Hindlimb muscle (tissue), 1 donor: Measurements from ENCODE around the gene TRIM44. TPM values are rescaled to one million over a fixed set of nuclear protein-coding genes. Genes with fewer than 3 reads are reported as not detected.
A peak's percentile ranks its signal among the peaks of the same experiment; 100 is the strongest.
"Not testable (repeated sequence)": the region's sequence is repeated elsewhere in the genome, so short reads cannot be mapped to it uniquely, and the experiment has no call there.

Source experiments
- DNase-seq: peaks from one replicate; pipeline ENCODE4 v3.0.0-alpha.2; 2013
- polyA plus RNA-seq: library from polyadenylated mRNA; unstranded; fragments of 120-200 nt; gene quantifications from one replicate; pipeline ENCODE4 v1.2.1, GENCODE V29; 2013; ENCODE audit not compliant: insufficient read length

Gene TRIM44
- polyA plus RNA-seq, 1 donor = 38.9 TPM

DNA sequence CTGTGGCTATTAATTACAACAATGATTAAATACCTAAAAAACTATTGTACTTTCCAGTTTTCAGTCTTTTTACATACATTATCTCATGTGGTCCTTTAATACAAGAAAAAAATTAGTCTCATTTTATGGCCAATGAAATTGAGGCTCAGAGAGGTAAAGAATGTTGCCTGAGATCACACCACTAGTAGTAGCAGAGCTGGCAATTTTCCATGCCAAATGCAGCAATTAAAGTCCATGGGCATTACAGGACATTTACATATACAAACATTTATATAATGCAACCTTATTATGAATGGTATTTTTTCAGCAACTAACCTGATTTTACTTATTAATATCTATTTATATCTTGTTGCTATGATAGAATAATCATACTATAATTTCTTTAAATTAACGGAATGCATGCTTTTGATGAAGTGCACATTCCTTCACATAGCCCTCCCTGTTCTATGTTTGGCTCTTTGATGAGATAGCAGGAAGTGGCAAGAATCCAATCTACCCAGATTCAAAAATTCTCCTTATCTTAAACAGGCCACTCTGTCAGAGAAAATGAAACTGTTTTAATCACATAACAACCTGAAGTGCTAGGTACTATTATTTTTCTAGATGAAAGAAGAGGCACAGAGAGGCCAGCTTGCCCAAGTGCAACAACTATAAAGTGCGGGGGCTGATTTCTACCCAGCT is 160.4 kb downstream of the TRIM44 start:
- no peak for DNase-seq

DNA sequence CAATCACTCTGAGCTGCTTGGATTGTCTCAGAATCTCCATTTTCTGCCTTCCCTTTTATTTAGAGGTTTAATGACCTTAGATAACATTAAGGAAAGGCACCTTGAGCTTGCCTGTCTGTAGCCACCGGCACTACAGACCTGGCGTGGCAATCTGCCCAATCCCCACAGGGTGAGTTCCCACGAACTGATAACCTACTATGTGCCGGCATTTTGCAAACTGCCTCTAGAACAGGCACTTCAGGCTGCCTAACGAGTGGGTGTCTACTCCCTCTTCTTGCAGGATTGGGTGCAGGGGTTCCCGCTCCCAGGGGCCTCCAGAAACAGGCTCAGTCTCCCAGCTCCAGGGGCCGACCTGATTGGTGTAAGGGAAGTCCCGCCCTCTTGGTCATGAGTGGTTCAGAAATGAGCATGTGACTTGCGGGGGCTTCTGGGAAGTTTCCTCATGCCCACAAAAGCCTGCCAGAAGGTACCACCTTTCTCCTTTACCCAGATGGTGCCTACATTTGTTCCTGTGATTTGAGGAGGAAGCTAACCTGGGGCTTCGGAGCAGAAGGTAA is 161.2 kb downstream of the TRIM44 start:
- DNase-seq = no peak

GRCh38 chr11:35825386-35825785 is 162.8 kb downstream of the TRIM44 start:
- no peak for DNase-seq

- no peak for DNase-seq
Measured at GRCh38 chr11:35826006-35826405, 163.4 kb downstream of the TRIM44 start.

- DNase-seq = no peak
Measured at GRCh38 chr11:35826949-35827348, 164.4 kb downstream of the TRIM44 start.

DNA sequence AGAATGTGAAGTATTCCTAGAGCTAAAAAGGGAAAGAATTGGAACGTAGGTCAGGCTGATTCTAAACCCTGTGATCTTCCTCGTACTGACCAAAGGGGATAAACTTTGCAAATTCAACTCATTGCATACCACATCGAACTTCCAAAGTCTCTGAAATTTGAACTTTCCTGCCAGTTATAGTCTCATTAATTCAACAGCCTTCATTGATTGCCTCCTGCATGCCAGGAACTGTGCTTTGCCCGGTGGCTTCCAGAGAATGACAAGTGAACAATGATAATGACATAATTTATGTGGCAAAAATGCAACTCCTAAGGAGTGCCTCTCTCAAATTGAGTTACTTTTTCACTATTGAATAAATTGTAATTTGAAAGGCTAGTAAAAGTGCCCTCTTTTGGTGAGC is 173.6 kb downstream of the TRIM44 start:
- DNase-seq = no peak

GRCh38 chr11:35838071-35838470 is 175.5 kb downstream of the TRIM44 start:
- no peak for DNase-seq

DNA sequence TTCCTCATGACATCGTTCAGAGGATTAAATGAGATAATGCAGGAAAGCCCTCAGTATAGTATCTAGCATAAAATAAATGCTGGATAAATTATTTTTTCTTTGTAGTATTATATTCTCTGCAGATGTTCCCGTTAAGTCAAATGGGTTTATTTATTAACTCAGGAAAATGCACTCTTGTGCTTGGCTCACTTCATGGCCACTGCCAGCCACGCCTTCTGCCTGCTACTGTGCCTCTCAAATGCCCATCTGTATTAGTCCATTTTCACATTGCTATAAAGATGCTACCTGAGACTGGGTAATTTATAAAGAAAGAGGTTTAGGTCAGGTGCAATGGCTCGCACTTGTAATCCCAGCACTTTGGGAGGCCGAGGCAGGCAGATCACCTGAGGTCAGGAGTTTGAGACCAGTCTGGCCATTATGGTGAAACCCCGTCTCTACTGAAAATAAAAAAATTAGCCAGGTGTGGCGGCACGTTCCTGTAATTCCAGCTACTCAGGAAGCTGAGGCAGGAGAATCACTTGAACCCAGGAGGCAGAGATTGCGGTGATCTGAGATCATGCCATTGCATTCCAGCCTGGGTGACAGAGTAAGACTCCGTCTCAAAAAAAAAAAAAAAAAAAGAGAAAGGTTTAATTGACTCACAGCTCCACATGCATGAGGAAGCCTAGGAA is 176.3 kb downstream of the TRIM44 start:
- DNase-seq = not testable (repeated sequence)

- no peak for DNase-seq
Measured at GRCh38 chr11:35839368-35840161, 177.0 kb downstream of the TRIM44 start.

GRCh38 chr11:35841733-35842132 is 179.2 kb downstream of the TRIM44 start:
- DNase-seq = no peak

DNA sequence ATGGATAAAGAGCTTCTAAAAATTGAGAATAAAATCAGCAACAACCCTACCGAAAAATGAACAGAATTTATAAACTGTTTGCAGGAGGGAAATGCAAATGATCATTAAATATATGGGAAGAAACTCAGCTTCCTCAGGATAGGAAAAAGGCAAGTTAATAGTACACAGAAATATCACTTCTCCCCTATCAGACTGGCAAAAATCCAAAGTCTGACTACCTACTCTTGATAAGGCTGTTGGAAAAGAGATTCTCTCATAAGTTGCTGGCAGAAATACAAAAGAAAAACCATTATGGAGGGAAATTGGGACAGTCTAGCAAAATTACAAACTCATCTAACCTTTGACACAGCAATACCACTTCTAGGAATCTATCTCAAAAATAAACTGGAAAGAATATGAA is 180.4 kb downstream of the TRIM44 start:
- no peak for DNase-seq

GRCh38 chr11:35844579-35844978 is 182.0 kb downstream of the TRIM44 start:
- no peak for DNase-seq

- DNase-seq = no peak
Measured at GRCh38 chr11:35845860-35846259, 183.3 kb downstream of the TRIM44 start.

DNA sequence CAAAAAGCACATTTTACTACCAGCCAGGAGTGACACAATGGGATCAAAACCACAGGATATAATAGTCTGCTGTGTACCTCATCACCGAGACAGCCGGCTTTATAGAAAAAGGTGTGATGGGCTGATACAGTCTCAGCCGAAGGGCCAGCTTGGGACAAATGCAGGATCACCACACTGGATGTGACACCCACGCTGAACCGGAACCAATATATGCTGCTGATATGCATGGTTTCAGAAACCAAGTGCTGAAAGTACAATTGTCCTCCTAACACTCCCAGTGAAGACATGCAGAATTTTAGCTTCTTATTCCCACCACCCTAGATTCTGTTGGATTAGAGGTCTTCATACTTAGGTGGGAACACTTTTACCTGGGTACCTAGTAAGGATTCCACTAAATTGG is 184.3 kb downstream of the TRIM44 start:
- DNase-seq = no peak

DNA sequence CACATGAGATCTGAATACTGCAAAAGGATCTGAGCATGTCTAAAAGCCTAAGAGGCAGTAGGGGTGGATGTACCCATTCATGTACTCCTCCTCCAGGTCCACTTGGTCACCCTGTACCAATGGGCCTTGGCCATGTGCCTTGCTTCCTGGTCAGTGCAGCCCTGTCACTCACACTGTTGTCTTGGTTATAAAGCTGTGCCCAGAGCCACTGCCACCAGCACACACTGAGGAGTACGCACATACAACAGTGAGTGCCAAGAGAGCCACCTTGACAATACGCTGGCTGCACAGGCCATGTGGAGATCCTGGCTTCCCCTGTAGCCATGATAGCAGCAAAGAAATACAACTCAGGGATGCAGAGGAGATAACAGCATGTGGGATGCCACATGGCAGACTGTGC is 184.9 kb downstream of the TRIM44 start:
- DNase-seq = no peak

DNA sequence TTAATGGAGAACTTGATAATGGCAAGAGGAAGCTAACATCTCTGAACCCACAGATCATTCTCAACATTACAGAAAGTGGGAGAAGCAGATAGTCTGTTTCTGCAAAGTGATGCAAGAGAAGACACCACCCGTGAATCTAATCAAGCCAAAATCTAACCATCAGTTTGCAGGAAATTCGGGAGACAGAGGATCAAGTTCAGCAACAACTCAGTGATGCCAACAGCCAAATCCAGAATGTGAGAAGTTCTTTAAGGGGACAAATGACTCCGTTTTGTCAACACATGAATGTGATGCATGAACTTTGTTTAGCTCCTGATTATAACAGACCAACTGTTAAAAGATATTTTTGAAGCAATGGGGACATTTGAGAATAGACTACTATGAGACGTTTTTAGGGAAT is 186.0 kb downstream of the TRIM44 start:
- no peak for DNase-seq

GRCh38 chr11:35850191-35850590 is 187.6 kb downstream of the TRIM44 start:
- DNase-seq = no peak

GRCh38 chr11:35851342-35851741 is 188.8 kb downstream of the TRIM44 start:
- no peak for DNase-seq

GRCh38 chr11:35852056-35852455 is 189.5 kb downstream of the TRIM44 start:
- peak; percentile 19 for DNase-seq

GRCh38 chr11:35853971-35854370 is 191.4 kb downstream of the TRIM44 start:
- DNase-seq = no peak

- peak; percentile 41 for DNase-seq
Measured at GRCh38 chr11:35855671-35856070, 193.1 kb downstream of the TRIM44 start.

DNA sequence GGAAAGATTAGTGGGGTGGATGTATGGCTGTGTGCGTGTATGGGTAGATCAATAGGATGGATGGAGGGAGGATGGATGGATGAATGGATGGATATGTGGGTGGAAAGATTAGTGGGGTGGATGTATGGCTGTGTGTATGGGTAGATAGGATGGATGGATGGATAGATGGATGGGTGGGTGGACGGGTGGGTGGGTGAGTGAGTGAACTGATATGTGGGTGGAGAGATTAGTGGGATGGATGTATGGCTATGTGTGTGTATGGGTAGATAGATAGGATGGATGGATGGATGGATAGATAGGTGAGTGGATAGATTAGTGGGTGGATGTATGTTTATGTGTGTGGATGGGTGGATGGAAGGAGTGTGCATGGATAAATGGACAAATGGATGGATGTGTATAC is 193.7 kb downstream of the TRIM44 start:
- DNase-seq = no peak

- DNase-seq = no peak
Measured at GRCh38 chr11:35856756-35857155, 194.2 kb downstream of the TRIM44 start.
